Fibroblast of lung (primary cell): ENCODE measurements around the gene TMEM161B. TPM values are rescaled to one million over a fixed set of nuclear protein-coding genes. Genes with fewer than 3 reads are reported as not detected.

Experiments used
- DNase-seq, 2 donors: peaks; one replicate each; pipeline versions ENCODE4 v3.0.0 to v3.0.0-alpha.2; 2010; ENCODE audit warnings: low read depth in 2 of 2
- H2AFZ ChIP-seq: 2 replicates; pipeline ENCODE4 v1.5.1; 2012; ENCODE audit warnings: low read length, control low read depth, inconsistent platforms
- H3K27ac ChIP-seq: 2 replicates; pipeline ENCODE4 v1.5.1; 2011; ENCODE audit warnings: low read length, control low read depth; ENCODE audit not compliant: insufficient read depth
- H3K27me3 ChIP-seq: 2 replicates; pipeline ENCODE4 v1.5.1; 2011; ENCODE audit warnings: mild to moderate bottlenecking, low read length; ENCODE audit not compliant: control insufficient read depth, insufficient read depth
- H3K36me3 ChIP-seq: 2 replicates; pipeline ENCODE4 v1.5.1; 2011; ENCODE audit warnings: low read length; ENCODE audit not compliant: control insufficient read depth, insufficient read depth
- H3K4me1 ChIP-seq: 2 replicates; pipeline ENCODE4 v1.5.1; 2011; ENCODE audit warnings: low read length; ENCODE audit not compliant: control insufficient read depth, insufficient read depth; ENCODE audit errors: extremely low read depth
- H3K4me2 ChIP-seq: 2 replicates; pipeline ENCODE4 v1.5.1; 2011; ENCODE audit warnings: low read length, control low read depth; ENCODE audit not compliant: insufficient read depth; ENCODE audit errors: extremely low read depth
- H3K4me3 ChIP-seq, 4 experiments: fragments of 200-600 bp in 1 of 4; sonication (generic) in 1 of 4; replicated peaks in 1 of 4; 2 replicates each; pipeline ENCODE4 v1.5.1; 2011 to 2016; ENCODE audit warnings: low read length in 4 of 4, low read depth in 3 of 4, mild to moderate bottlenecking in 3 of 4, control low read depth in 2 of 4, inconsistent platforms in 1 of 4, mixed read lengths in 1 of 4; ENCODE audit not compliant: insufficient read depth in 1 of 4; ENCODE audit errors: control extremely low read depth in 1 of 4
- H3K79me2 ChIP-seq: 2 replicates; pipeline ENCODE4 v1.5.1; 2012; ENCODE audit warnings: mild to moderate bottlenecking, low read length, inconsistent platforms; ENCODE audit not compliant: control insufficient read depth, insufficient read depth
- H3K9ac ChIP-seq: 2 replicates; pipeline ENCODE4 v1.5.1; 2011; ENCODE audit warnings: mild to moderate bottlenecking, low read length, control low read depth; ENCODE audit not compliant: insufficient read depth
- H3K9me3 ChIP-seq: 2 replicates; pipeline ENCODE4 v1.5.1; 2012; ENCODE audit warnings: low read depth, low read length; ENCODE audit not compliant: control insufficient read depth, insufficient read depth
- H4K20me1 ChIP-seq: 2 replicates; pipeline ENCODE4 v1.5.1; 2011; ENCODE audit warnings: low read length; ENCODE audit not compliant: control insufficient read depth, insufficient read depth; ENCODE audit errors: extremely low read depth
- EZH2 ChIP-seq: IDR thresholded peaks from 2 replicates; pipeline ENCODE4 v1.5.1; 2012; ENCODE audit warnings: low read length, control low read depth, mild to moderate bottlenecking; ENCODE audit errors: missing control alignments
- polyA plus RNA-seq, 2 donors: library from polyadenylated mRNA; depleted of rRNA in 1 of 2; stranded (reverse) in 1 of 2; unstranded in 1 of 2; fragments of >200 nt; gene quantifications; 2 replicates each; pipeline ENCODE4 v1.2.1, GENCODE V29; 2011 to 2012; ENCODE audit warnings: missing spikeins in 1 of 2
- total RNA-seq: library from RNA; depleted of rRNA; stranded (reverse); fragments of >200 nt; gene quantifications from 2 replicates; pipeline ENCODE4 v1.2.1, GENCODE V29; 2014
- TF ChIP-seq, protein P1 (sequence below), 2 donors: IDR thresholded peaks in 1 of 2; conservative IDR thresholded peaks in 1 of 2; 1 replicate in 1 of 2; 2 replicates in 1 of 2; pipeline ENCODE4 v1.5.1; 2011 to 2012; ENCODE audit warnings: low read length in 2 of 2, control low read depth in 1 of 2, inconsistent platforms in 1 of 2, low read depth in 1 of 2, mild to moderate bottlenecking in 1 of 2

Gene TMEM161B
- total and polyA plus RNA-seq, 2 donors (not counting 1 experiment from before 2014, with no cell fraction given) = 11.5 to 18.3 TPM

GRCh38 chr5:88279584-88279983, 10.9 kb upstream of the TMEM161B start:
- no peak overlapping the region for H3K27ac ChIP-seq
- DNase-seq = no peak
- no peaks in the 10 kb centered on the region for H3K79me2 ChIP-seq
- no peaks in the 10 kb centered on the region for H4K20me1 ChIP-seq
- H3K9me3 ChIP-seq = no peaks in the 10 kb centered on the region
- no peak overlapping the region for H3K9ac ChIP-seq
- H3K27me3 ChIP-seq = no peaks in the 10 kb centered on the region
- H2AFZ ChIP-seq = no peak overlapping the region
- no peaks in the 10 kb centered on the region for H3K4me1 ChIP-seq
- H3K4me3 ChIP-seq = no peak overlapping the region
- no peaks in the 10 kb centered on the region for H3K36me3 ChIP-seq
- H3K4me2 ChIP-seq = no peak overlapping the region
- TF ChIP-seq, protein P1, sequence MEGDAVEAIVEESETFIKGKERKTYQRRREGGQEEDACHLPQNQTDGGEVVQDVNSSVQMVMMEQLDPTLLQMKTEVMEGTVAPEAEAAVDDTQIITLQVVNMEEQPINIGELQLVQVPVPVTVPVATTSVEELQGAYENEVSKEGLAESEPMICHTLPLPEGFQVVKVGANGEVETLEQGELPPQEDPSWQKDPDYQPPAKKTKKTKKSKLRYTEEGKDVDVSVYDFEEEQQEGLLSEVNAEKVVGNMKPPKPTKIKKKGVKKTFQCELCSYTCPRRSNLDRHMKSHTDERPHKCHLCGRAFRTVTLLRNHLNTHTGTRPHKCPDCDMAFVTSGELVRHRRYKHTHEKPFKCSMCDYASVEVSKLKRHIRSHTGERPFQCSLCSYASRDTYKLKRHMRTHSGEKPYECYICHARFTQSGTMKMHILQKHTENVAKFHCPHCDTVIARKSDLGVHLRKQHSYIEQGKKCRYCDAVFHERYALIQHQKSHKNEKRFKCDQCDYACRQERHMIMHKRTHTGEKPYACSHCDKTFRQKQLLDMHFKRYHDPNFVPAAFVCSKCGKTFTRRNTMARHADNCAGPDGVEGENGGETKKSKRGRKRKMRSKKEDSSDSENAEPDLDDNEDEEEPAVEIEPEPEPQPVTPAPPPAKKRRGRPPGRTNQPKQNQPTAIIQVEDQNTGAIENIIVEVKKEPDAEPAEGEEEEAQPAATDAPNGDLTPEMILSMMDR (conservative IDR thresholded peaks at IDR 0.05 in 1 of 2, IDR thresholded peaks at IDR 0.05 in 1 of 2; ENCODE audit: low read depth in 1 of 2, low read length in 2 of 2) = no peak
- TF ChIP-seq EZH2 = no peak

- Histone ChIP-seq H3K4me2 (no peak overlapping the region), H3K27ac (no peak overlapping the region), H3K36me3 (peaks cover 2% of the 10 kb centered on the region), H3K9ac (no peak overlapping the region), H3K4me1 (no peaks in the 10 kb centered on the region), H3K4me3 (no peak overlapping the region), H3K79me2 (no peaks in the 10 kb centered on the region), H3K9me3 (no peaks in the 10 kb centered on the region), H3K27me3 (no peaks in the 10 kb centered on the region), H2AFZ (no peak overlapping the region), H4K20me1 (no peaks in the 10 kb centered on the region)
- TF ChIP-seq EZH2 = no peak
- TF ChIP-seq, protein P1 (conservative IDR thresholded peaks at IDR 0.05 in 1 of 2, IDR thresholded peaks at IDR 0.05 in 1 of 2; ENCODE audit: low read depth in 1 of 2, low read length in 2 of 2) = no peak
- no peak for DNase-seq
These were observed 7.7 kb upstream of the TMEM161B start for GRCh38 chr5:88276378-88276777.

DNA sequence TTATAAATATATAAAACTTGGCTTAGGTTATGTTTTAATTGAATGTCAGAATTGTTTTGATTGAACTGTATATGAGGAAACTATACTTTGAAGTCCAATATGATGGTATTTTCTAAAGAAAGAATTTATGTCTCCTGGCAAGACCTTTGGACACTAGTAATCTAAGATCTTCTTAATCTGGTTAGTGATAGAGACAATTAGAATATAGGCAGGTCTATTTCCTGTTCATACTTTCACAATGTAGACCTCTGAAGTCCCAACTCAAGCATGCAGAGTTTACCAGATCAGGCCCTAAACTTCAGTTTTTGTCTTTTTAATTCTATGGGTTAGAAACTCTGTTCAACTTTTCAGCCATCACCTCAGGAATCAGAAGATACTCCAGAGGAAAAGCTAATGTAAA, 6.9 kb upstream of the TMEM161B start:
- no peak for DNase-seq
- H3K27me3 ChIP-seq = no peaks in the 10 kb centered on the region
- no peak overlapping the region for H3K9ac ChIP-seq
- TF ChIP-seq, protein P1 (conservative IDR thresholded peaks at IDR 0.05 in 1 of 2, IDR thresholded peaks at IDR 0.05 in 1 of 2; ENCODE audit: low read depth in 1 of 2, low read length in 2 of 2) = no peak
- TF ChIP-seq EZH2 = no peak
- H3K4me1 ChIP-seq = no peaks in the 10 kb centered on the region
- no peak overlapping the region for H3K4me2 ChIP-seq
- no peaks in the 10 kb centered on the region for H3K9me3 ChIP-seq
- H3K79me2 ChIP-seq = no peaks in the 10 kb centered on the region
- peaks cover 2% of the 10 kb centered on the region for H3K36me3 ChIP-seq
- no peaks in the 10 kb centered on the region for H4K20me1 ChIP-seq
- H3K27ac ChIP-seq = no peak overlapping the region
- H3K4me3 ChIP-seq = no peak overlapping the region
- H2AFZ ChIP-seq = no peak overlapping the region
